GM18873 (cell line): ENCODE data around the gene ATP8A2.
"Not testable (repeated sequence)": the region's sequence is repeated elsewhere in the genome, so short reads cannot be mapped to it uniquely, and the experiment has no call there.

Experiments used
- ATAC-seq: cut with Tn5 transposase; IDR thresholded peaks from one replicate; pipeline ENCODE4 v1.9.1; 2021; ENCODE audit warnings: mild to moderate bottlenecking, moderate library complexity, moderate number of reproducible peaks; ENCODE audit not compliant: unreplicated experiment, low FRiP score

The ATP8A2 gene

GRCh38 chr13:25746131-25746530 is 374.4 kb downstream of the ATP8A2 start:
- ATAC-seq: no peak

GRCh38 chr13:25752957-25753551 is 381.3 kb downstream of the ATP8A2 start:
- no peak for ATAC-seq

- ATAC-seq: no peak
Observed at GRCh38 chr13:25753976-25754375, 382.2 kb downstream of the ATP8A2 start.

- no peak for ATAC-seq
Observed at GRCh38 chr13:25756251-25756650, 384.5 kb downstream of the ATP8A2 start.

- no peak for ATAC-seq
Observed at GRCh38 chr13:25756912-25757311, 385.1 kb downstream of the ATP8A2 start.

GRCh38 chr13:25761041-25761440 is 389.3 kb downstream of the ATP8A2 start:
- ATAC-seq: no peak

- no peak for ATAC-seq
Observed at GRCh38 chr13:25762281-25762680, 390.5 kb downstream of the ATP8A2 start.

GRCh38 chr13:25762795-25763377 is 391.1 kb downstream of the ATP8A2 start:
- ATAC-seq: no peak

GRCh38 chr13:25764378-25764777 is 392.6 kb downstream of the ATP8A2 start:
- ATAC-seq: no peak

GRCh38 chr13:25765266-25765665 is 393.5 kb downstream of the ATP8A2 start:
- no peak for ATAC-seq

GRCh38 chr13:25766576-25766975 is 394.8 kb downstream of the ATP8A2 start:
- ATAC-seq: no peak

GRCh38 chr13:25766991-25767390 is 395.2 kb downstream of the ATP8A2 start:
- no peak for ATAC-seq

- no peak for ATAC-seq
Observed at GRCh38 chr13:25768376-25768775, 396.6 kb downstream of the ATP8A2 start.

- ATAC-seq: no peak
Observed at GRCh38 chr13:25768838-25769237, 397.1 kb downstream of the ATP8A2 start.

- no peak for ATAC-seq
Observed at GRCh38 chr13:25770601-25771000, 398.8 kb downstream of the ATP8A2 start.

GRCh38 chr13:25771202-25771601 is 399.4 kb downstream of the ATP8A2 start:
- no peak for ATAC-seq

- ATAC-seq: no peak
Observed at GRCh38 chr13:25771641-25772478, 400.1 kb downstream of the ATP8A2 start.

- not testable (repeated sequence) for ATAC-seq
Observed at GRCh38 chr13:25772534-25772933, 400.8 kb downstream of the ATP8A2 start.

GRCh38 chr13:25774056-25774455 is 402.3 kb downstream of the ATP8A2 start:
- ATAC-seq: not testable (repeated sequence)

GRCh38 chr13:25775275-25775674 is 403.5 kb downstream of the ATP8A2 start:
- ATAC-seq: no peak

- no peak for ATAC-seq
Observed at GRCh38 chr13:25775986-25776385, 404.2 kb downstream of the ATP8A2 start.

- ATAC-seq: no peak
Observed at GRCh38 chr13:25776722-25777121, 404.9 kb downstream of the ATP8A2 start.
